RWPE1 (cell line): ENCODE measurements around the gene BCAS1.

Source experiments
- CTCF ChIA-PET: fragments of 350-600 bp; sonication (Branson Sonifier 250); formaldehyde crosslinking; extraction: SDS; loops from one replicate; lab custom pipeline; 2021; lab: Yijun Ruan, JAX
- POLR2A ChIA-PET: fragments of 400-600 bp; formaldehyde crosslinking; extraction: SDS; loops from one replicate; lab custom pipeline; 2020; ENCODE audit warnings: antibody characterized with exemption; ENCODE audit not compliant: low non-redundant PET; lab: Yijun Ruan, JAX
- DNase-seq: peaks from one replicate; pipeline ENCODE4 v3.0.0; 2012; ENCODE audit warnings: low spot score
- H3K27ac ChIP-seq: fragments of 450-650 bp; 2 replicates; pipeline ENCODE4 v1.5.1; 2017
- TF ChIP-seq, protein P1 (sequence below): fragments of 450-650 bp; conservative IDR thresholded peaks from 2 replicates; pipeline ENCODE4 v1.5.1; 2017; ENCODE audit warnings: low read depth, mild to moderate bottlenecking

The BCAS1 gene

DNA sequence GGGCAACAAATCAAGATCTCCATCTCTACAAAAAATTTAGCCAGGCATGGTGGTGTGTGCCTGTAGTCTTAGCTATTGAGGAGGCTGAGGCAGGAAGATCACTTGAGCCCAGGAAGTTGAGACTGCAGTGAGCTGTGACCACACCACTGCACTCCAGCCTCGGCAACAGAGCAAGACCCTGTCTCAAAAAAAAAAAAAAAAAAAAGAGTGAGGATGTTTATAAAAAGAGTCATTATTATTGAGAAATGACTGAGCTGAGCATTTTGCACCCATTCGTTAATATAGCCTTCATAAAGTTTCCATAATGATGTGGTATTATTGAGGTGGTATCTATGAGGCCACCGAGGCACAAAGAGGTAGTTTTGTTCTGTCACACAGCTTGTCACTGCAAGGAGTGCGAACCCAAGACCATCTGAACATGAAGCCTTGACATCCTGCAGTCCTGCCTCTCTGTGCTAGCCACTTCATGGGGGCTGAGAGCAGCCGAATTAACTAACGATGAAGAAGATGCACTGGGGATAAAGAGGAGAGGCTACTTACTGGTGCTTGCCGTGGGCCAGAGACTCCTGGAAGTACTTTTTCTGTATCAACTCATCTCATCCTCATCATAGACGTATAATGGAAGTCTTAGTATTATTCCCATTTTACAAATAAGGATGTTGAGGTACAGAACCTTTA is 175.5 kb downstream of the BCAS1 start:
- ChIA-PET POLR2A (no interaction called here), CTCF (interaction anchor here (0.6 to 0.8 kb wide), 3 partner anchors 39 to 325 kb away, joined by 3 to 5 read pairs (median 4); no protein-coding TSS in a partner anchor)
- TF ChIP-seq, protein P1, sequence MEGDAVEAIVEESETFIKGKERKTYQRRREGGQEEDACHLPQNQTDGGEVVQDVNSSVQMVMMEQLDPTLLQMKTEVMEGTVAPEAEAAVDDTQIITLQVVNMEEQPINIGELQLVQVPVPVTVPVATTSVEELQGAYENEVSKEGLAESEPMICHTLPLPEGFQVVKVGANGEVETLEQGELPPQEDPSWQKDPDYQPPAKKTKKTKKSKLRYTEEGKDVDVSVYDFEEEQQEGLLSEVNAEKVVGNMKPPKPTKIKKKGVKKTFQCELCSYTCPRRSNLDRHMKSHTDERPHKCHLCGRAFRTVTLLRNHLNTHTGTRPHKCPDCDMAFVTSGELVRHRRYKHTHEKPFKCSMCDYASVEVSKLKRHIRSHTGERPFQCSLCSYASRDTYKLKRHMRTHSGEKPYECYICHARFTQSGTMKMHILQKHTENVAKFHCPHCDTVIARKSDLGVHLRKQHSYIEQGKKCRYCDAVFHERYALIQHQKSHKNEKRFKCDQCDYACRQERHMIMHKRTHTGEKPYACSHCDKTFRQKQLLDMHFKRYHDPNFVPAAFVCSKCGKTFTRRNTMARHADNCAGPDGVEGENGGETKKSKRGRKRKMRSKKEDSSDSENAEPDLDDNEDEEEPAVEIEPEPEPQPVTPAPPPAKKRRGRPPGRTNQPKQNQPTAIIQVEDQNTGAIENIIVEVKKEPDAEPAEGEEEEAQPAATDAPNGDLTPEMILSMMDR, result no peak
- no peak overlapping the region for H3K27ac ChIP-seq
- DNase-seq, result no peak
